Dedifferentiated amniotic fluid mesenchymal stem cell (primary cell): ENCODE measurements around the gene EFNA3.

ENCODE experiments used
- DNase-seq: peaks from one replicate; pipeline ENCODE4 v3.0.0-alpha.2; 2016; ENCODE audit errors: extremely low spot score

EFNA3 gene

GRCh38 chr1:155131856-155132255 lies 53.2 kb downstream of the EFNA3 start:
- DNase-seq: no peak

GRCh38 chr1:155133799-155134281 lies 55.2 kb downstream of the EFNA3 start:
- DNase-seq: no peak

- no peak for DNase-seq
These were observed 55.7 kb downstream of the EFNA3 start for GRCh38 chr1:155134322-155134721.

GRCh38 chr1:155134880-155135414 lies 56.3 kb downstream of the EFNA3 start:
- DNase-seq: peak; percentile 75

GRCh38 chr1:155135415-155136028 lies 56.9 kb downstream of the EFNA3 start, which contains the start of gene SLC50A1:
Gene SLC50A1 (plus strand): TSS chr1:155135852. CDS start chr1:155135912, 60 bp downstream.
- peak; percentile 93 for DNase-seq

GRCh38 chr1:155136748-155137147 lies 58.1 kb downstream of the EFNA3 start:
- no peak for DNase-seq
